GM18909 (cell line): ENCODE data around the gene DYNLT3.

Source experiments
- ATAC-seq: cut with Tn5 transposase; IDR thresholded peaks from one replicate; pipeline ENCODE4 v1.9.1; 2021; ENCODE audit warnings: mild to moderate bottlenecking; ENCODE audit not compliant: unreplicated experiment, poor library complexity

The DYNLT3 gene

DNA sequence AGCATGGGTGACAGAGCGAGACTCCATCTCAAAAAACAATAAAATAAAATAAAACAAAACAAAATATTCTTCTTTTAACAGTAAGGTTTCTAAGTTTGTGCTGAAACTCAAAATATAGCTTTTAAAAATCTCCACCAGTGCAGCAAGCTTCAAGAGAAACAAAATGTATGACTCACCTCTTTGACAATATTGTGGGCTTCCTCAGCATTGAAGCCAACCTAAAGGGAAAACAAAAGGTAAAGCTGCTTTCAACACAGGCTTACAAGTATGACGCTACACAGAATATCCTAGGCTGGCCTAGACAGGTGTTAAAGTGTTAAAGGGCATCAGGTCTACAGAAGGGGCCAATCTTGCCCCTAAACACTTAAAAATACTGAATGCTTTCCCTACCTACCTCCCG is 1.2 kb downstream of the DYNLT3 start:
- ATAC-seq, result no peak

DNA sequence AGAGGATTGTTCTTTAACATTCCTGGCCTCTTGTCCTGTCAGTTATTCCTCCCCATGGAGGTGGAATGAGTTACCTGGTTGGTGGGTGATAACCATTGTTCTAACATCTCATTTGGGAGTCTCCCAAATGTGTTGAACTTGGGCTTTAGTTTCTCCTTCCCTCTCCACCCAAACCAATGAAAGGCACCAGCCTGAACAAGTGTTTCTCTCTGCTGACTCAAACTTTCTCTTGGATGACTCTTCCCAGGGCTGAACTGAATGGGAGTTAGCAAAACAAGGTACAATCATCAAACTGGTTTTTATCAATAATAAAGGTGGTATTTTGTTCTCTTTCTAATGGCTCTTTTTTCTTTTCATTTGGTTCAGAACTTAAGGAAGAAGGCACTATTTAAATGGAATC is 2.7 kb downstream of the DYNLT3 start:
- no peak for ATAC-seq

DNA sequence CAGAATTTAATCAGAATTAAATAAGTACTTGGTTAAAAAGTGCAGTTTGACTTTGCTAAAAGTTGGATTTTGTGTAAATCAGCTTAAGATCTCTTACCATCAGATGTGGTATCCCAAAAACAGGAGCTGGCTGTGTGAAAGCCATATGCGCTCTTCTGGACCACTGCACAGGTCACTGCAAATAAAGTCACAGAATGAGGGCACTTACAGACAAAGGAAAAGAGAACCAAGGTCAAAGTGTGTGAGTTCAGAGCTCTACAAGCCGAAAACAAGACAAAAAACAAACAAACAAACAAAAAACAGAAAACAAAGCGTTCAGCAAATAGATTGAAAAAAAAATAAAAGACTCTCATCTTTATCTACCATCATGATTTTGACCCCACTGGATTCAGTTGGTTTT is 6.4 kb downstream of the DYNLT3 start:
- ATAC-seq, result no peak

DNA sequence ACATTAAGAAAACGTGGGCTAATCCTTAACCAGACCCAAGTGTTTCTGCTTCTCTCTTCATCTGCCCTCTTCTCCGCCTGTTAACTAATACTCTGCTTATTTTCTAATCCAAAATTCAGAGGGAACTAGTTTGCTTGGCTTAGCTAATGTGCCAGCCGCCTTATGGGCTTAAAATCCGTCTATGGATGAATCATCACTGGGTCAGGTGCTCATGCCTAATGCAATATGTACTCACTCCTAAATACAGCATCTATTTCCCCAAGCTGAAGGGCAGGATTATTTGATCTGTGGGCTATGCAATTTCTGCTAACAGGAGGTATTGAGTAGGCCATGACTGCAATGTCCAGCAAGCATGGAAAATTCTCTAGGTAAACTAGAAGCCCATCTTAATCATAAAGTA is 12.4 kb downstream of the DYNLT3 start:
- ATAC-seq, result no peak

DNA sequence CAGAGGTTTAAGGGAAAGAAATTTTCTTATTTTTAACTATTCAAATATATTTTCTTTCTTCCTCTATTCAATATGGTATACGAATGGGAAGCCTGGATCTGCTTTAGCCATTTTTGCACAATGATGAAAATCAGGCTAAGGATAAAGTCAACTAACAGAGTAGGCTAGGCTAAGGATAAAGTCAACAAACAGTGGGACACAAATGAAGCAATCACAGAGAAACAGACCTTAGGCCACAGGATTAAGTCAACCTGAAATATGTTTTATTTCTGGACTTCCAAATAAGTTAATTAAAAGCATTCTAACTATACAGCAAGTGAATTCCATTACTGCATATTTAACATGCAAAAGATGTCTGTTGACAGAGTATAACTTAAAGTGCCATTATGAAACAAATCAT is 17.0 kb downstream of the DYNLT3 start:
- no peak for ATAC-seq

DNA sequence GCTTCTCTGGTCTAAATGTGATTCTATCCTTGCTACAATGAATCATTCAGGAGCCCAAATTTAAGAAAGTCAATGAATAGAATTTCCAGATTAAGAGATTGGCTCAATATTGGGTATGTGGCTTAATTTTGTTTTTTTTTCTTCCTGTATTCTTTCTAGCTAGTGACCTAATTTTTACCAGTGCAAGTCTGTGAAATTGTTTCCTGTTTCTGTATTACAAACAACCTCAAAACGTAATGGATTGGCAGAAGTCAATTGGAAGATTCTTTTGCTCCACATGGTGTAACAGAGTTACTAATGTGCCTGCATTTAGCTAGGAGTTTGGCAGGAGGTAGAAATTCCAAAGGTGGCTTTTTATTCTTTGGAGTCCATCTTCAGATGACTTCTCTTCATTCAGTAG is 17.6 kb downstream of the DYNLT3 start:
- no peak for ATAC-seq

DNA sequence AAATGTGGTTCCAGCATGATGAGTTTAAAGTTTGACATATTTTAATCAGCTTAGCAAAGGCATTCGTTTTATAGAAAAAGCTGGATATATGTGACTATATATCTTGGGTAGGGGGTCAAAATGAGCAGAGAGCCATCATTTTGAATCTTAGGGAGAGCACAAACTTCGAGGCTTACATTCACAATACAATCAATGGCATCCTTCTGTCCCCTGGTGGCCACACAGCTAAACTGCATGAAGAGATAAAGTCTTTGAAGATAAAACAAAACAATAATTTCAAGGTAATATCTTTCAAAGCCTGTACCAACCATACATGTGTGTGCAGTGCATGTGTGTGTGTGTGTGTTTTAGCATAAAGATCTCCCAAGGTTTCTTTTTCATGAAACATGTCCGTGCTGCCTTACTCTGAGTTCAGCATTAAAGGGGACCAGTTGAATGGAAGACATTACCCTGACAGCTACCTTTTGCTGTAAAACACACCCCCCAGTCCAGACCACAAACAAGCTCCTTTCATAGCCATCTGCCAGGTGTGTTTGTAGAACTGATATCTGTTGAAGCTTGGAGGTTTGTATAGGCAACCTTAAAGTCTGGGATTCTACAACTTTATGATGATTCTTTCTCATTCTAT is 22.0 kb downstream of the DYNLT3 start:
- ATAC-seq, result peak; percentile 77

DNA sequence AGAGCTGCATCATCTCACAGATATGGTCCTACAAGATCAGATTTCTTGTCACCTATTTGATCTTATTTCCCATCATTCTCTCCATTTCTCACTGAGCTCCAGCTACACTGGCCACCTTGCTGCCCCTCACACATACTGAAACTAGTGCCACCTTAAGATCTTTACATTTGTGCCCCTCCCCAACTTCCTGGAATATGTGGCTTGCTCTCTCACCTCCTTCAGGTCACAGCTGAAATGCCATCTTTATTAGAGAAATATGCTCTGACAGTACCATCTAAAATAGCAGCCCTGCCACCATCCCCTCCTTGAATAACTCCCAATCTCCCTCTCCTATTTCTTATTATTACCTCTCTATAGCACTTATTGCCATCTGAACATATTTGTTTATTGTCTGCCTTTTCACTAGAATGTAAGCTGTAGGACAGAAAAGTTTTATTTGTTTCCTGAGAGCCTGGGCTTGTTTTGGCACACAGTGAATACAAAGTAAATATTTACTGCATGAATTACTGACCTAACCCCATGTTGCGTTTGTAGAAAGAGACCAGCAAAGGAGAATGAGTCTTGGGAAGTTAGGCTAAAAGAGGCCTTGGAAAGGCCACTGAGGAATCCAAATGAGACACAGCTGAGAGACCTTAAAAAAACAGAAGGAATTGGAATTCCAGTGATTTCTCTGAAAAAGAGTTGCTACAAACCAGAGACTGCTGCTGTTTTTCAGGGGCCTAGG is 22.7 kb downstream of the DYNLT3 start:
- no peak for ATAC-seq

DNA sequence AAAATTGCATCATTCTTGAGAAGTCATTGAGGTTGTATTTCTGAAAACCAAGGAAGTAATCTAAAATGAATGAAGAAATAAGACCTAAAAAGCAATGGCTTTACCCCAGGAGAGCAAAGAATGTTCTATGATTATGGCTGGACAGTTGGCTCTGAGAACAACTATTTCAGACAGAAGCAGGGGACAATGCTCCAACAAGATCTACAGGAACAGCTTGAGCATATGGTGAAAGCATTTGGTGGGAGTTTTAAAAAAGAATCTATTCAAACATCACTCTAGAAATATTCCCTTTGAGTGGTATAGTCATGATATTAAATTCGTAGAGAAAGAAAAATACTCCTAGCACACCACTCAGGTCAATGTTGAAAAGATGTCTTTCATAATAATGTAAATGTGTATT is 26.7 kb downstream of the DYNLT3 start:
- ATAC-seq, result no peak

DNA sequence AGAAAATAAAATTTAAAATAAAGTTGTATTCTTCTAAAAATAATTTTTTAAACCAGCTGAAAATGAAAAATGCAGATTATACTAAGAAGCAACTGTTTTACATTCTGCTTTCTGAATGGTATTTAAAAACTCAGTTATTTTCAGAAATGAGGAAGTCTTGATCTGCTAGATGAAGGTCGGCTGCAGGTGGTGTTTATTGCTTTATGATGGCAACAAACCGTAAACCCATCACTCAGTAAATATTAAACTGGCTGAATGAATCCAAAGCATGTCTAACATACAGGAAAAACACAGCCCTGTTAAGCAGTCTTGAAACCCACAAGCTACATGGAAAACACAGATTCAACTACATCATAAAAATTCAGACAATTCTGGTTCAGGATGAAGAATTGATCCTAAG is 29.3 kb downstream of the DYNLT3 start:
- ATAC-seq, result peak; percentile 53

DNA sequence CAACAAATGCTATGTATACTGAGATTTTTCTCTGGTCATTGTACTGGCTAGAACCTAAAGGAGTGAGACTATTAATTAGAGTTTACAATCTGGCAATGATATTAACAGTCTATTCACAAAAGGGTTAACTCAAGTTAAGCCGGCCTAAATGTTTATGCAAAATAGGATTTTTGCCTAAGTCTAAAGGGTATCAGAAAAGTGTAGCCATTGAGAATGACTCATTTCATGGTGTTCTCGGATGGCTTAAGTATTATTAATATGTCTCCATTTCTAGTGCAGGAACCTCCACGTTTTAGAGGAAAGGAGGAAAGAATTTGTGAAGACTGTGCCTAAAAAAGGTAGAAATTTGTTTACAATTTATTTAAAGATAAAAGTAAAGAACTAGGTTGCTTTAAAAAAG is 29.8 kb downstream of the DYNLT3 start:
- ATAC-seq, result peak; percentile 53

DNA sequence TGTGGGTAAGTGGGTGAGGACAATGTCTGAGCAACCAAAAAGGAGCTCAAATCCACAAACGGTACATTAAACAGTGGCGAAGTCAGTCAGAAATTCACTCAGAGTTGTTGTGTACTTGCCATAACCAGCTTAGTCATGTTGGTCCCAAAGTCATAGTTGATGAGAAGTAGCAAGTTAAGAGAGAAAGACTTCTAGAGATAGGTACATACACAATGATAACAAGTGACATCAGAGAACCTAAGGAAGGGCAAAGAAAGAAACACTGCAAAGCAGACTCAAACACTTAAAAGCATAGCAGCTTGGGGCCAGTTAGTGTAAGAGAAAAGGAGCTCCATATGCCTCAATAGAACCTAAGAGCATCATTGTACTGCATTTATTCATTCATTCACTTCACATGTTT is 30.2 kb downstream of the DYNLT3 start:
- no peak for ATAC-seq

DNA sequence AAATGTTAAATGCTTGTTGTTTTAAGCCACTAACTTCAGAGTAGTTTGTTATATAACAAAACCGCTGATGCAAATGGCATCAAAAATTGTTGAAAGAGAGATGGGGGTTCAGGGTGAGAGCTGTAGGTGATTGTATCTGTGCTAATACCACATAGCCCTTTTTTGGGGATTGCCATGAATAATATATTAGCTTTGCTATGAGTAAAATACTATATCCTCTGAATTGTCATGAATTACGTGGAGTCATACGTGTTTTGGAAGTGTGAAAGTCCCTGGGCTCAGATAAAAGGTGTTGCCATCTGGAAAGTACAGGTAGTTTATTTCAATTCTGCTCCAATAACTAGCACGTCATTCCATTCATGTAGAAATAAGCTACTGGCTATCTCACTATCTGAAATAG is 30.6 kb downstream of the DYNLT3 start:
- no peak for ATAC-seq

DNA sequence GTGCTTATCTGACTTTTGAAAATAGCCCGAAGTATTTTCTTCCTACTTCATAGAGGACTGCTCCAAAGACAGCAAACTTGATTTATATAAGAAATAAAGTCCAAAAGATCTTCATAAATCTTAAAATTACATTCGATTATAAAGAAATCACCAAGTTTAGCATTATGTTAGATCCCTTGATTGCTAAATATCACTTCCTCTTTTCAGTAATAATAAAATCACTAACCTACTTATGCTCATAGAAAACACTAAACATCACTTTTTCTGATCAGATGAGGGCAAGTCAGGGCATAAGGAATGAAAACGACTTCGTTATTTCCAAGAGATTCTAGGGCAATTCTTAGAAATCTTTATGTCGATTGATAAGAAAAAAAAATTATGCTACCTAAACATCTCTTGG is 32.0 kb downstream of the DYNLT3 start:
- no peak for ATAC-seq

DNA sequence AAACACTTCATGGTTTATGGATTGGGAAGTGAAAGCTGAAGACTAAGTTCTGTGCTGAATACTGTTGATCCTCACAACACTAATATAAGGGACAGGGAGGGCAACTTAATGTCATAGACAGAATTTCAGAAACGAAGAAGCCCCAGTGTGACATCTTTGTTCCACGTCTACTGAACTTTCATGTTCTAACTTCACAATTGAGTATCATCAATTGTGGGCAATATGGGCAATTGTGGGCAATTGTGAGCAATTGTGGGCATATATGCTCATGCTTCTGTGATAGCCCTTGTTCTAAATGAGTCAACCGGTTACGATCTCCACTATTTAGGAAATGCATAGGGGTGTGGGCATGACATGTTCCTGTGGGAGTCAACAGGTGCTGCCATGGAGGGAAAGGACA is 33.8 kb downstream of the DYNLT3 start:
- ATAC-seq, result no peak

DNA sequence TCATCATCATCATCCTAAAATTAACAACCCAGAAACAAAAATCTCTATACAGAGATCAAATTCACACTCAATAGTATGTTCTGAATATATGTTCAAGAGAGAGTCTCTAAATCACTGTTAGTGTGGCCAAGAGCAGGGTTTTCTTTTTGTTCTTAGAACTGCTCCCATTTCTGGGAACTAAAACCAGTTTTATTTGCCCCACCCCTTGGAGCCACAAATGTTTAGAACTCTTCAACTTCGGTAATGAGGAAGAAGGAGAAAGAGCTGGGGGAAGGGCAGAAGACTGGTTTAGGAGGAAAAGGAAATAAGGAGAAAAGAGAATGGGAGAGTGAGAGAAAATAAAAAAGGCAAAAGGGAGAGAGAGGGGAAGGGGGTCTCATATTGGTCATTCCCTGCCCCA is 35.3 kb downstream of the DYNLT3 start:
- ATAC-seq, result no peak

DNA sequence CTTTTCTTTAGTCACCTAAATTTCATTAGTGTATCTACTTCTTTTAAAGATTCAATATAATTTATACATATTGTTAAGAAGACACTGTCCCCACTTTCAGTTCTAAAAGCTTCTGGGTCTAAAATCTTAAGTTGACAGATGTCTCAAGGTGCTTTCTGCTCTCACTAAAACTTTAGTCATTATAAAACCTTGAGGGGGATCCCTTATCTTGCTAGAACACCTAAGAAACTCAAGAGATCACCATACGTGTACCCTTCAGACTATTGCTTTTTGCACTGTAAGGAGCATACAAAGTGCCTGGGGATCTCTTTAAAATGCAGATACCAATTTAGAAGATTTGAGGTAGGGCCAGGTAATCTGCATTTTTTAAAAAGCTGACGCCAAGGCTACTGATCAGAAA is 37.4 kb downstream of the DYNLT3 start:
- ATAC-seq, result no peak

DNA sequence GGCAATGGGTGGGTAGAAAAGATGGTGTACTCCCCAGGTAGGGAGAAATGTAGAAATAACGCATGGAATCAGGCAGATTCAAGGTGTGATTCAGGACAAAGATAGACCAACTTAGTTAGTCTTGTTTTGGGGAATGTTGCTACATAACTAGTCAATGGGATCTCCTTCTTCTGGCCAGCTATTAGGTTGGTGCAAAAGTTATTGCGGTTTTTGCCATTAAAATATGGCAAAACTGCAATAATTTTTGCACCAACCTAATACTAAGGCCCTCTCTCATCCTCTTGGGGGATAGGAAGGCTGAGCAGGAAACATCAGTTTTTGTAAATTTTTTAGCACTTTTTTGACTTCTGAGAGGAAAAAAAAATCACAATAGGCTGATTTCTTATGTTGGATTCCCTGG is 44.3 kb downstream of the DYNLT3 start:
- no peak for ATAC-seq

DNA sequence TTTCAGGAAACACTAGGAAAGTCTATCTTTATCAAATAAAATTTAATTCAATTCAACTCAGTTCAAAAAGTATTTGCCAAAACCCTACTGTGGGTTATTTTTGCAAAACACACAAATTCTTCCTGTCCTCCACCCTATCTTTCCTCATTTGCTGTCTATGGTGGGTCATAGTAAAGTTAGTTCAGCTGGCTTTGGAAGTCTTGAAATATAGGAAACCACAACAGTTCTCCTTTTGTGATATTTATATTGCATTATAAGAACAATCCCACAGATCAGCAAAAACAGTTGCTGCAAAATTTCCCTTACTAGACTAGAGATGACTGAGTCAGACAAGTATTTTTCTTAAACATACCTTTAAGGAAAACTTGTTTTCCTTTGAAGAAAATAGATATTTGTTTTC is 45.3 kb downstream of the DYNLT3 start:
- ATAC-seq, result no peak

DNA sequence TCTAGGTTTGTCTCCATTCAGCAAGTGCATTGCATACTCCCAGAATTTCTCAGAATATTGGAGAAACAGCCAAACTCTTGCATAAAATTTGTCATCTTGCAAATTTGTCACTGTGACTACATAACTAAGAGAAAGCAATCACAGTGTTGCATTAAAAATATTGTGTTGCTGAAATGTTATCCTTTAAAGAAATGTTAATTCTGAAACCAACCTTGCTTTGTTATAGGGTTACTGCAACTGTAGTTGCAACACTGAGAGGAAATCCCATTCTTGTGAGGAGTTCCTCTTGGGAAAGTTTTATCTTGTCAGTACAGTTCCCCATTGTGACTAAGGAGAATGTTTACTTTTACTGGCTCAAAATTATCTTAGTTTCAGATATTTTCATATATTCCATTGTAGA is 46.7 kb downstream of the DYNLT3 start:
- no peak for ATAC-seq

DNA sequence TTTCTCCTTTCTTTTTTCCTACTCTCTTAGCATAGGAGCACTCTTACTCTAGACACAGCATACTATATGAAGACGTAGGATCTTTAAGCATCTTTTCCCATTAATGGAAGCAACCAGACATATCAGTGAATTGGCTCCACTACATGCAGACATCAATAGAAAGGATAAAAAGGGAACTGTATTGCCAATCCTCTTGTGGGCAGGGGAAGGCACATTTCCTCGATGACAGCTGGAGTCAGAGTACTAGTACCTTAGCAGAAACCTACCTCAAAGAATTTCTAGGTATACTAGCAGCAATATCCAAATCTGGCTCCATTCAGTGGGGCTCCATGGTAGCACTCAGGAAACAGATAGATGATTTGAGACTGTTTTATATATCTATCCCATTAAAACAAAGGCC is 47.4 kb downstream of the DYNLT3 start:
- no peak for ATAC-seq

DNA sequence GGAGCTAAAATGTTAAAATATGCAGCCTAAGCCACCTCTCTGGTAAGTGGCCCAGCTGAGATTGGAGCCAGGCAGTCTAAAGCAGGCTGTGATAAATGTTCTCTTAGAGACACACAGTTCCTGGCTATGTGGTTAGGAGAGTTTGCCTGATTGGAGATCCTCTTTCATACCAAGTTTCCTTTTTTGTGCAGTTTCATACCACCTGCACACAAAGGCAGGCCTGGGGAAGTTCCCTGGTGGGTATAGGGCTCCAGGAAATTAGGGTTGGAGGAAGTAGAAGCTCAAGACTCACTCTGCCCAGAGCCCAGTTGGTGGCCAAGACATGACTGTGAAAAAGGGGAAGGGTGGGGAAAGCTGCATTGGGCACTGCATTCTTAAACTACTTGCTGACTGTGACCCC is 50.6 kb downstream of the DYNLT3 start:
- ATAC-seq, result peak; percentile 87
